MG63 (cell line): ENCODE measurements around the gene DACH1. TPM values are rescaled to one million over a fixed set of nuclear protein-coding genes. Genes with fewer than 3 reads are reported as not detected.

Source experiments
- DNase-seq: peaks from one replicate; pipeline ENCODE4 v3.0.0-alpha.2; 2020
- H3K27me3 ChIP-seq: fragments of 250-450 bp; sonication (Bioruptor Pico); 2 replicates; pipeline ENCODE4 v1.5.1; 2020; ENCODE audit warnings: mild to moderate bottlenecking, moderate library complexity
- H3K36me3 ChIP-seq: fragments of 250-450 bp; sonication (Bioruptor Pico); 2 replicates; pipeline ENCODE4 v1.5.1; 2020; ENCODE audit warnings: mild to moderate bottlenecking, moderate library complexity
- H3K4me3 ChIP-seq: fragments of 250-450 bp; sonication (Bioruptor Pico); 2 replicates; pipeline ENCODE4 v1.5.1; 2020; ENCODE audit warnings: mild to moderate bottlenecking, moderate library complexity
- H3K9me3 ChIP-seq: fragments of 250-450 bp; sonication (Bioruptor Pico); 2 replicates; pipeline ENCODE4 v1.5.1; 2020; ENCODE audit warnings: mild to moderate bottlenecking, moderate library complexity
- total RNA-seq: library from RNA; depleted of rRNA; stranded (reverse); fragments of >200 nt; shearing (Covaris generic); gene quantifications from 2 replicates; pipeline ENCODE4 v1.2.3, GENCODE V29; 2014; ENCODE audit warnings: low replicate concordance

The DACH1 gene
- total RNA-seq, 1 experiment from 2014 or later, result not detected

DNA sequence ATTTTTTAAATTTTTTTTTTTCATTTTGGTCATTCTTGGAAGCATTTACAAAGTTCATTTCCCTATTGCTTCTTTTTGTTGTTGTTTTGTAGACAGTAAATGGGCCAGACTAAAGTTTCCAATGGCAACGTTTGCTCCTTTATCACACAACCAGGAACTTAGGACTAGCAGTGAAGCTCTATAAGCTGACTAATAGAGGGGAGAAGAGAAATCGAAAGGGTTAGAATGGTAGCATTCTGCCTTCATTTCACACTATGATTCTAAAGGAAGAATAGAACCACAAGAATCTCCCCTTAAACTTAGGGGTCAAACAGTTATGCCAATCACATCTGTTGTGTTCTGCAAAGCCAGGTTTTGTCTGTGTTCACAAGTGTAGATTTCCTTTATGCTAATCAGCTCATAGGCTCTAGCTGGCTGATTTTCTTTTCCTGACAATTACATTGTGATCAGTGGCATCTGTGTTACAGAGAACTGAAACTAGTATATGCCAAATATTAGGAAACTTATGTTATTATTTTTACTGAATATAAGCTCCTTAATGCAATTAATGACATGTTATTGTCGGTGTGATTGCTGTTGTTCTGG, 467.3 kb downstream of the DACH1 start:
- no peaks in the 10 kb centered on the region for H3K27me3 ChIP-seq
- H3K9me3 ChIP-seq, result no peaks in the 10 kb centered on the region
- no peaks in the 10 kb centered on the region for H3K36me3 ChIP-seq
- no peak for DNase-seq
- H3K4me3 ChIP-seq, result no peak overlapping the region

DNA sequence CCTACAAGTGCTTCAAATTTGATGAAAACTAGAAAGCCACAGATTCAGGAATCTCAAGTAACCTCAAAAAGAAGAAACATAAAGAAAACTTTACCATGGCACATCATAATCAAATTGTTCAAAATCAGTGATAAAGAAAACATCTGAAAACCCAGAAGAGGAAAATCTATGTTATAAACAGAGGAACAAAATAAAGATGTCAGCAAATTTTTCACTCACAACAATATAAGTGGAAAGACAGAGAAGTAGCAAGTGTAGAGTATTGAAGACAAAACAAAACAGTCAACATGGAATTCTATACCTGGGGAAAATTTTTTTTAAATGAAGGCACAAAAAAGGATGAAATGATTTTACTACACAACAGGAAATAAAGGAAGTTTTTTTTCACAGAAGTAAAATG, 470.9 kb downstream of the DACH1 start:
- Histone ChIP-seq H3K4me3 (no peak overlapping the region), H3K9me3 (no peaks in the 10 kb centered on the region)

GRCh38 chr13:71395053-71395452, 472.0 kb downstream of the DACH1 start:
- DNase-seq, result no peak
- H3K9me3 ChIP-seq, result no peaks in the 10 kb centered on the region
- H3K36me3 ChIP-seq, result no peaks in the 10 kb centered on the region
- no peaks in the 10 kb centered on the region for H3K27me3 ChIP-seq
- H3K4me3 ChIP-seq, result no peak overlapping the region

More for the DNA sequence above, 470.9 kb downstream of the DACH1 start:
- Histone ChIP-seq H3K27me3 (no peaks in the 10 kb centered on the region), H3K36me3 (no peaks in the 10 kb centered on the region)
- no peak for DNase-seq

DNA sequence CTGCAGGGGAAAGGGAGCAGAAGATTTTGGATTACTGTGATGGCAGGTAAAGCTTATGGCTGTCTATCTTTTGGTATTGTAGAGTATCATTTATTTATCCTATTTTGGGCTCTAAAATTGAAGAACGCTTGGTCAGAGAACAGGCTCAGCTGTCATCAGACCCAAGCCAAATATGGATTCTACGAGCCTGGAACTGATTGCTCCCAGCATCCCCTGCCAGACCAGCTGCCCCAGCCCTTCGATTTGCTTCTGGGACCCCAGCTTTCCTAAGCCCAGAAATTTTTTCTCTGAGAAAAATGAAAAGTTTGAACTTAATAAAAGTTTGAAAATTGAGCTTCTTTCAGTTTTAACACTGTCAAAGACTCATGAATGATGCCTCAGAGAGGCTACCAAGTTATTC, 472.8 kb downstream of the DACH1 start:
- DNase-seq, result no peak
- H3K27me3 ChIP-seq, result no peaks in the 10 kb centered on the region
- no peaks in the 10 kb centered on the region for H3K9me3 ChIP-seq
- H3K4me3 ChIP-seq, result no peak overlapping the region
- no peaks in the 10 kb centered on the region for H3K36me3 ChIP-seq
